Activated CD4-positive, alpha-beta T cell treated with anti-CD3 and anti-CD28 coated beads for 24 hours (primary cell): Measurements from ENCODE around the gene OPCML.

Experiments
- DNase-seq, 2 donors: peaks; one replicate each; pipeline ENCODE4 v3.0.0-alpha.2; 2020; ENCODE audit warnings: low read depth in 2 of 2

The OPCML gene

GRCh38 chr11:133176748-133177147 lies 355.6 kb downstream of the OPCML start:
- no peak for DNase-seq

- no peak for DNase-seq
Measured at GRCh38 chr11:133175103-133175502, 357.2 kb downstream of the OPCML start.

- no peak for DNase-seq
Measured at GRCh38 chr11:133173810-133174412, 358.4 kb downstream of the OPCML start.

DNA sequence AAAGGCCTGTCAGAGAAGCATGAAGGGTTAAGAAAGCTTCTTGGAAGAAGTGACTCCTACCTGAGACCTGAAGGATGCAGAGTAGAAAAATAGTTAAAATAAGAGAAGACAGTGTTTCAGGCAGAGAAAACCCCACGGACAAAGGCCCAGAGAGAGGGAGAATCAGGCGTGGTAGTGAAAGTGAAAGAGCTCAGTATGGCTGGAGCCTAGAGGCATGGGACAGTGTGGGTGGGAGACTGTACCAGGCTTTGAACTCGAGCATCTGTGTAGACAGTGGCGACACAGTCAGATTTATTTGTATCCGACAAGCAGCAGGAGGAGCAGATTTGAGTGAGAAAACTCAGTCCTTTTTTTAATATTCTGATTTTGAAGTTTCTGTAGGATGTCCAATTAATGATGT lies 360.0 kb downstream of the OPCML start:
- DNase-seq = no peak

DNA sequence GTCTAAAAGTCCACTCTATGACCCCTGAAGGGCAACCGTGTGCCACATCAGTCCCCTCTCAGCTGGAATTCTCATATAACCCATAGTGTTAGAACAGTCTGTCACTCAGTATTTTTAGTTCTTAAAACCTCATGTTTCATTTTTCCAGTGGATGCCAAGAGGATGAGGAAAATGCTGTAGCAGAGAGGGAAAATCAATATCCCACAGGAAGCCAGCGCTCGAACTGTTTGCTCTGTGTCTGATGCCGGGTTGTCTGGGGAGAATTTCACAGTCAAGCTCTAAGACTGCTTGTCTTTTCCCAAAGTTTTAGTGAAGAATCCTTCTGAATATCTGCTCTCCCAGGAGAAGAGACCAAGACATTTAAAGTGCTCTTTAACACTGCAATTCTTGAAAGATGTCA lies 360.9 kb downstream of the OPCML start:
- no peak for DNase-seq

DNA sequence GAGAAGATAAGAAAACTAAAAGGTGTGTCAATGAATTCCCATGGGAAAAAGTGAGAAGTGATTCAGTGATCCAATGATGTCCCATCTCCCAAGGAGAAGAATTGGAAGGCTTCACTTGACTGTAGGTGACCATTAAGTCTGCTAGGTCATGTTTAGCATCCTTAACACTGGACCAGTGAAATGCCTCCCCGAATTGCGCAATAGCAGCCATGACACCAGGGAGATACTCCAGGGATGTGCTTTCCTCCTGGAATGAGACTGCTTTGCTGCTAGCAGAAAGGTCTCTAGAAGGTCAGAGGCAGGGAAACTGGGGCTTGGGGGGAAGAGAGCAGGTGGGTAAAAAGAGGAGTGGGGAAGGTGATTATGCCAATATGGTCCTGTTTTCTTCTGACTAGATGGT lies 364.3 kb downstream of the OPCML start:
- DNase-seq = no peak

DNA sequence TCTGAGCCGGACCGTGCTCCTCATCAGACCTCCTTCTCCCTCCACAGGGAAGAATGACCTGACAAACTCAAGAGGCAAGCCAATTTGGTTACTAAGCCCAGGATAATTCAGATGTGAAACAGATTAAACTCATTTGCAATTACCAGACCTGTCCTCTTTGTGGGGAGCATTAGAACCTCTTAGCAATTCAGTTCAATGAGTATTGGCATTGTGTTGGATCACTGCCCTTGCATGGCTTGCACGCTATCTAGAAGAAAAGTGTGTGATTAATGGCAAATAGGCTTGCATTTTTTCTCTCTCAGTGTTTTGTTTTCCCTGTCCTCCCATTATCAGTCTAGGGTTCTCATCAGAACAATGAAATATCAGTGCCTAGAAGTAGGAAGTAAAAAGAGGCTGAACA lies 365.6 kb downstream of the OPCML start:
- DNase-seq = no peak

GRCh38 chr11:133164986-133165385 lies 367.3 kb downstream of the OPCML start:
- no peak for DNase-seq

DNA sequence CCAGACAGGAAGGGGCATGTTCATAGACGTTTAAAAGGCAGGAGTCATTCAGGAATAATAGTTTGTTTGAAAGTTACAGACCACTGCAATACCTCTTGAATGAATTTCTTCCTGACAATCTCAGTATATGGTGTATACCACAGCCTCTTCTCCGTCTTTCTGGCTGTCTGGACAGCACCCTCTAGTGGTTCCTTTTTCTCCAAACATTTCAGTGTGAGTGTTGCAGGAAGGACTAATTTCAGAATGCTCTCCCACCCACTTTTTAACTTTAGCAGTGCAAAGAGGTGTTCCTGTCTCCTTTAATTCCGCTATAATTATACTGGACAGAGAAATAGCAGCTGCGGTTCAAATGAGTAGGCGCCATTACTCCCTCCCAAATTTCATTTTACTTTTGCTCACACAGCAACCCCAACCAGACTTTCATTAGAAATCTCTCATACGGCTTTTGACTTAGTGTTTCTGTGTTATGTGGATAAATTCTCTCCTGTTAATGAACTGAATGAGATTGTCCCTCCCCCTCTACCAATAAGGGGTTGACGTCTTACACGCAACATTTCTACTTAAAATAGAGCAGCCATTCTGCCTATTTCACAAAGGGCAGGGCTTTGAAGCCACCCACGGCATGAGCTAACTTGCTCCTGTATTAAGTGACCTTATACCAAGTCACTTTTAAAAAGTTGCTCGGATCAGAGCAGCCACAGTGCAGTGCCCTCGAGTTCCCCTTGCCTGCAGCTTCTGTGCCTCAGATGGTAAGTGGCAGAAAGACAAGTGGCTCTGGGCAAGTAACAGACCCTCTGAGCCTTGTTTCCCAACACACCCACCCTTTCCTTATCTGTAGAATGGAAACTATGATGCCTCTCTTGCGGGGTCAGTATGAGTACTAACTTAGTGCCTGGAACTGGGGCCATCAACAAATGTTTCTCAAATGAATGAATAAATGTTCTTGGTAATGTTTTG lies 368.6 kb downstream of the OPCML start:
- no peak for DNase-seq

DNA sequence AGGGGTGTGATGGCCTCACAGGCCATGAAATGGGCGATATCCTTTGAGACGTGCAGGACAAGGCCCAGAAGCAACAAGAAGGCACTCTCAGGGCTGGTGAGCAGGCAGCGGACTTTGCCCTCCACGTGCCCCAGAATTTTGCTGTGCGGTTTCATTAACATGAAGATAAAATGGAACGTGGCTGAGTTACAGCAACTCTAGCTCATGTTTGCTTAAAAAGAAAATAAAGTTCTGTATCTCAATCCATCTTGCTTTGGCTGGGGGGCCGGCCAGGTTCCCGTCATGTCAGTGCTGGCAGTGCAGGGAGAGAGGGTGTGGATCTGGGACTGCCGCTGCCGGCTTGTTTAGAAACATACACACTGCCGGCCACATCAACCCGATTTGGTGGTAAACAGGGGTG lies 370.1 kb downstream of the OPCML start:
- DNase-seq = no peak

GRCh38 chr11:133160754-133161153 lies 371.5 kb downstream of the OPCML start:
- no peak for DNase-seq

DNA sequence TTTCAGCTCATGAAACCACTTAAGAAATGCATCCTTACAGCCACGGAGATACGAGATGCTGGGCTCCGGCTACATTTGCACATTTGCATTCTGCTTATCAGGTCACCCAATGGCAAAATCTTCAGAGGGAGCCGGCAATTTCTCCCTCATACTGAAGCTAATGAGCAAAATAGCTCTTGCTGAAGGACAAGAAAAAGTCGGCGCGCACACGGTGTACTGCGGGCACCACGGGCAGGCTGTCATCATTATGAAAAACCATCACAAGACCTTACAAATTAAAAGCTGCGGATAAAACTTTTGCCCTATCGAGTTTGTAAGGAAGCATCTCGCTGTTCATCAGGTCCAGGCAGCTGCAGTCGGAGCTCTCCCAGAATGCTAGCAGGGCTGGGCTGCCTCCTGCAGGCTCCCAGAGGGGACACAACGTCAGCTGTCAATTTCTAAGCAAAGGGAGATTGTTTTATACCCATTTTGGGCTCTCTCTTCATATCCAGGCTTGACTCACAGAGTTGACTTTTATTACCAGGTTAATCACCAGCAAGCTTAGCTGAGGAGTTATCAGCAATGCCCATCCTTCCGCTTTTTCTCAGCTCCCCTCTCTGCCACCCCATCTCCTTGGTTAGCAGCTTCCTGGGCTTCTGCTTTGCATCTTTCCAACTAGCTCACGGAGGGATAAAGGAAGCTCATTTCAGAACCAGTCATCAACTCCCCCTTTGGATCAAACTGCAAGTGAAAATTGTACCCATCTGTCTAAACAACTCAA lies 375.1 kb downstream of the OPCML start:
- DNase-seq = no peak

DNA sequence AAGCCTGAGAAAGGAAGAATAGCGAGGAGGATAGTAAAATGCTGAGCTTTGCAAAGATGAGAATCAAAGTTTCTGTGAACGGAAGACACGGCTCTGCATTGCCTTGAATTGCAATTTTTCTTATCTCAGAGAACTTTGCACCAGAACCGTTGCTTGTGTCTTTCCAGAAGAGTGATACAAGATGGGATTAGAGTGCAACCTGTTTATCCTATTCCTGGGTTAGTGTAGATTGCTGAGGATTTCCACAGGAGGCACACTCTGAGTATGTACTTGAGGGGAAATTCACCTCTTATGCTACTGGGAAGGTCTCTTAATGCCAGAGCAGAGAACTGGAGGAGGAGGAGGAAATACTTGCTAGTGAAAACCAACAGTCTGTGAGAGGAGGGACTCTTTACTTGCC lies 377.5 kb downstream of the OPCML start:
- no peak for DNase-seq

DNA sequence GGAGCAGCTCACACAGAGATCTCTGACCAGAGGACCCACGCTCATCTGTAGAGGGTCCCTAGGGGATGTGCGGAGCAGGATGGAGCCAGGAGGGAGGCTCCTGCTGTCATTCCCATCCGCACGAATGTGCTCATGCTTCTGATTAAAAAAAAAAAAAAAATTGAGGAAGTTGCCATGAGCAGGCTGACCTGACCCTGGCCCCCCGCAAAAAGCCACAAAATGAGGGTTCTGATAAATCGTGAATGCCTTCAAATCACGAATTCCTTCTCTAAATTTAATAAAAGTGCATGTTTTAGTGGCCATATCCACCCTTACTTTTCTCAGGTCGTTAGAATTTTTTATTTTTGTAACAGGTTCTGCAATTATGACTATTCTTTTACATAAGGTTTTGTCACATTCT lies 378.2 kb downstream of the OPCML start:
- DNase-seq = no peak

DNA sequence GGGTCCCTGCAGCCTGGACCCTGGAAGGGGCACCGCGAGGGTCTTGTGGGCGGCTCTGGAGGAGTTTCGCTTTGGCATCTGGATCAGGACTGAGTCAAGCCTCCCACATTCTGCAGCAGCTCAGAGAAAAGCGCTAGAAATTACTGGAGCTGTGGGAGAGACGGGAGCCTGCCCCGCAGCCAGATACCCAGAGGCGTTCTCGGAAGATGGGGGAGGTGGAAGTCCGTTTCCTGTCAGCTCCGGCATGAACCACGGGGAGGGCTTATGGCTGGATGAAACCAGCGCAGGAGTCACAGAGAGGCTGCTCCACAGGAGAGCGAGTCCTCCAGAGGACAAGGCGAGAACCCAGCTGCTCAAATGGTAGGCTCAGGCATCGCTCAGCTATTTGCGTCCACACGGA lies 379.3 kb downstream of the OPCML start:
- DNase-seq = no peak

DNA sequence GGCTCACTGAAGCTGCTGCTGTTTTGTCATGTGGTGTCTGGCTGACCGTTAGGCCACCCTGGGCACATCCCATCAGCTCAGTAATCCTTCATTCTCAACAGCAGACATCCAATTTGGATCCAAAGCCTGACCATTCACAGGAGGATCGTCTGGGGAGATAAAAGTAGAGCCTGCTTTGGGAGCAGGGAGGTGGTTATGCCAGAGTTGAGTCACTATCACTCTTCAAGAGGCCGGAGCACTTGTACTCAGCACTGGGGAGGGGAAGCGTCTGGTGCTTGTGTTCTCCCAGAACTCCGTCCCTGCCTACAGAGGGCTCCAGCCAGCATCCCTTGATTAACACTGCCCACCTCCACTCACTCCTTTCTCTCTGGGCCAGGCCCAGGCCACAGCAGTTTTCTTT lies 382.6 kb downstream of the OPCML start:
- no peak for DNase-seq

DNA sequence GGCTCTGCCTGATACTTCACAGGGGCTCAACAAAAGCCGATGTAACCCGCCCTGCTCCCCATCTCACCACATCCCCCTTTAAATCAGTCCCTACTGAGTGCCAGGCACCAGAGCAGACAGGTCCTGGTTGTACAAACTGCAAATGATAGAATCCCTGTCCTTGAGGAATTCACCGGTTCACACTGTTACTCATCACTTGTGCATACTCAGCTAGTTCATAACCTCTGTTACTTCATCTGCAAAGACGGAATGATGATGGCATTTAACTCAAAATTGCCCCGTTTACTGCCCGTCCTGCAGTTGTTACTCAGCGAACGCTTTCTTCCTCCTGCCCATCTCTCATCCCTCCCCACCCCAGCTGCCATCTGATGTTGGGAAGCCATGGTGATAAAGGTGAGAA lies 384.7 kb downstream of the OPCML start:
- DNase-seq = no peak

GRCh38 chr11:133146697-133147306 lies 385.5 kb downstream of the OPCML start:
- DNase-seq = no peak

GRCh38 chr11:133137939-133138338 lies 394.4 kb downstream of the OPCML start:
- no peak for DNase-seq

DNA sequence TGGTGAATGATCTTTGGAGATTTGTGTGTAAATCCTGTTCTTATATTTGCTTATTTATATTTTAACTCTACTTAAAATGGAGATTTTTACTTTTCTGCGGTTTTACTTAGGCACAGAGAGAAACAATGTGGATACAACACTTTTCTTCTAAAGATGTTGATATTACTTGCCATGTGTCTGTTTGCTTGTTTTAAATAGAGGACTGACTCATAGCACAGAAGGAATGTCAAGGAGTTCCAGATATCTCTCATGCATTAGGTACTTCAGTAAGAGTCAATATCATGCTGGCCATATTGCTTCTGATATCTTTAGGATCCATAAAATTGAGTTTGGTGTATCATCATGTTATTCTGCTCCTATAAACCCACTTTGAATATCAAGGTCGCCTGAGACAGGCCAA lies 395.0 kb downstream of the OPCML start:
- no peak for DNase-seq

- no peak for DNase-seq
Measured at GRCh38 chr11:133136376-133136775, 395.9 kb downstream of the OPCML start.
